Measurements from ENCODE around the gene PML.
"Not testable (repeated sequence)": the region's sequence is repeated elsewhere in the genome, so short reads cannot be mapped to it uniquely, and the experiment has no call there.

The PML gene

DNA sequence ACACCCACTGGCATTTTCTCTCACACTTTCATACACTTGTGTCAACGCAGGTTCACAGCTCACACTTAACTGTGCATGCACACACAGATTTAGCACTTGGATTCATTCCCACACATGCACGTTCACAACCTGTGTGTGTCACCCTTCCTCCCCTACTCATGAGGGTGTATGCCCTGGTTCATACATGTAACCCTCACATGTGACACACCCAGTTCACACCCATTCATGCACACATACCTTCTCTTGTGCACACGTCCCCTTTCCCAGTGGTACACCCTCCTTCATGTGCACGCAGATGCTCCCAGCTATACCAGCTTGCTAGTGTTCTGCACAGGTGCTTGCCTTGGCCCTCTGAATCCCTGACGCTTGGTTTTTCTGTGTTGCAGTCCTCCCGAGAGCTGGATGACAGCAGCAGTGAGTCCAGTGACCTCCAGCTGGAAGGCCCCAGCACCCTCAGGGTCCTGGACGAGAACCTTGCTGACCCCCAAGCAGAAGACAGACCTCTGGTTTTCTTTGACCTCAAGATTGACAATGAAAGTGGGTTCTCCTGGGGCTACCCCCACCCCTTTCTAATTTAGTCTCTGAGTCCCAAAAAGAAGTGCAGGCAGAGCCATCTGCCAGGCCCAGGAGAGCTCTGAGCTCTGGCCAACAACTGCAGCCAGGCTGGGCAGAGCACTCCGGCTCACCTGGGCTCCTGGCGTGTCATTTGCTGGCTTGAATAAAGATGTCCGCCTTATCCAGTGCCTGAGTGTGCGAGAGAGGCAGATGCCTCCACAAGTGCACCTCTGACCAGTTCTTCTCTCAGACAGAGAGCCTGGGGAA is 48.3 kb downstream of the PML start:
- no peak for DNase-seq

- DNase-seq: no peak
Observed at GRCh38 chr15:74043425-74044266, 49.1 kb downstream of the PML start.

DNA sequence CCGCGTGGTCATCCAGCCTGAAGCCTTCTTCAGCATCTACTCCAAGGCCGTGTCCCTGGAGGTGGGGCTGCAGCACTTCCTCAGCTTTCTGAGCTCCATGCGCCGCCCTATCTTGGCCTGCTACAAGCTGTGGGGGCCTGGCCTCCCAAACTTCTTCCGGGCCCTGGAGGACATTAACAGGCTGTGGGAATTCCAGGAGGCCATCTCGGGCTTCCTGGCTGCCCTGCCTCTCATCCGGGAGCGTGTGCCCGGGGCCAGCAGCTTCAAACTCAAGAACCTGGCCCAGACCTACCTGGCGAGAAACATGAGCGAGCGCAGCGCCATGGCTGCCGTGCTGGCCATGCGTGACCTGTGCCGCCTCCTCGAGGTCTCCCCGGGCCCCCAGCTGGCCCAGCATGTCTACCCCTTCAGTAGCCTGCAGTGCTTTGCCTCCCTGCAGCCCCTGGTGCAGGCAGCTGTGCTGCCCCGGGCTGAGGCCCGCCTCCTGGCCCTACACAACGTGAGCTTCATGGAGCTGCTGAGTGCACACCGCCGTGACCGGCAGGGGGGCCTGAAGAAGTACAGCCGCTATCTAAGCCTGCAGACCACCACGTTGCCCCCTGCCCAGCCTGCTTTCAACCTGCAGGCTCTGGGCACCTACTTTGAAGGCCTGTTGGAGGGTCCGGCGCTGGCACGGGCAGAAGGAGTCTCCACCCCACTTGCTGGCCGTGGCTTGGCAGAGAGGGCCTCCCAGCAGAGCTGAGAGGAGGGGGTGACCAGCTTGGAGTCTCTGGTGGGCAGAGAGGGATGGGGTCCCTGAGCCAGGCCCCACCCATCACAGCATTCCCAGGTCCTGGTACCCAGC is 50.0 kb downstream of the PML start:
- DNase-seq: no peak

DNA sequence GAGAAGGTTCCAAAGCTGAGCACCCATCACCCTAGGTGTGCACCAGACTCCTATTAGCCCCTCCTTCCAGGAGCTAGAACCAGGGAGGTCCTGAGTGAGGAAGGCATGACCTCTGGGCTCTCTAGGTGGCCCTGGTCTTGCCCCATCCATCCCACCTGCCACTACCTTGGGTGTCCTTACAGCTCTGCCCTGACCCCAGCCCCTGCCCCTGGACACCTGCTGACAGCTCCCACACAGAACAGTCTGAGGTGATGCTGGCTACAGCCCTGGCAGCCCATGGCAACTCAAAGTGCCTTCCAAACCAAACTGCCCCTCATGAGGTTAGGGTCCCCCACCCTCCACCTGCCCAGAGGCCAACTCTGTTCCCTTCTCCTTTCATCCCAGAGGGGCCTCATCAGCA is 50.7 kb downstream of the PML start:
- DNase-seq: no peak

DNA sequence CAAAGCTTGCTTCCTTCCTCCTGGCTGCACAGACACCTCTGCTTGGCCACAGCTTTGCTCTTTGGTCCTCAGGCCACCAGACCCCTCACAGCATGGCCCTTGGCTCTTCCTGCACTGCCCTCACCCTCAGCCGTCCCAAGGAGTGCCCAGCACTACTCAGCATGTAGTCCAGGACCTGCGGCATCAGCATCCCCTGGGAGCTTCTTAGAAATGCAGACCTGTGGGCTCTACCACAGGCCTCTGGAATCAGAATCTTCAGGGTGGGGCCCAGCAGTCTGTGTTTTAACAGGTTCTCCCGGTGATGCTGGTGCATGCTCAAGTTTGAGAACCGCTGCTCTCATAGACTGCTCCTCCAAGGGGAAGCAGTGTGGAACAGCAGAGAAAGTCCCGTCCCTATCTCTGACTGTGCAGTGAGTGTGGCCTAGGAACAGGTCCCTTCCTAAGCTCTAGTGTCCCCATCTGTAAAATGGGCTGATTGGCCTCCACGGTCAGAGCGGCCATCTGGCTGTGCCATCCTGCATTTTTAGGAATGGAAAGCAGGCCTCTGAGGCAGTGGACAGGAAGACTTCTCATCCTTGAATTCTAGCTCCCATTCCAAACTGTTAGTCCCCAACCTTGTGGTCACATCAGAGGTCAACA is 51.2 kb downstream of the PML start:
- DNase-seq: no peak

DNA sequence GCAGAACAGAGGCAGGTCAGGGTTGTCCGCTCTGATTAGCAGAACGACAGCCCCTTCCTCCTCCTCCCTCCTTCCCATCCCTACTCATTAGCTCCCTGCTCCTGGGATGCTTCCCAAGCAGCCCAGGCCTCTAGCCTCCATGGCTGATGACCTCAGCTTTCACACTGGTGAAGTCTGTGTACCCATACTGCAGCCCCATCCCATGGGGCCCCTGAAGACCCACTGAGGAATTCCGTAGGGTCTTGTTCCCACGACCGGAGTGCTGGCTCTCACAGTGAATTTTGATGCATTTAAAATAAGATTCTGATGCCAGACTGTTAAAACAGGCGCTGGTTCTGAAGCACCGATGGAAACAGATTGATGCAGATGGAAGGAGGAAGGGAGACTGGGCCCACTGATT is 51.8 kb downstream of the PML start:
- no peak for DNase-seq

DNA sequence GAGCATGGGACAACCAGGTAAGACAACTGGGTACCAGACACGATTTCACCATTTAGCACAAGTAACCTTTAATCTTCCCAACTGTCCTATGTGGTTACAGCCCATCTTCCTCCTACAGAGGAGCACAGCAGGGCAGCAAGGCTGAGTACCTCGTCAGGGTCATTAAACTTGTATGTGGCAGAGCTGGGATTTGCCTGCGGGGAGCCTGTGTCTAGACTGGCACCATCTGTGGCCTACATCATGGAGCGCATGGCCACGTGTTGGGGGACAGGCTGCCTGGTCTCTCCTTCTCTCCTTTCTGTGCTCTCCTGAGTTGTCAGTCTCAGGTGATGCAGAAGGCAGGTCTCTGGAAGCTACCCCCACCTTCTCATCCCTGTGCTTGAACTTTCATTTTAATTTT is 55.6 kb downstream of the PML start:
- DNase-seq: no peak

DNA sequence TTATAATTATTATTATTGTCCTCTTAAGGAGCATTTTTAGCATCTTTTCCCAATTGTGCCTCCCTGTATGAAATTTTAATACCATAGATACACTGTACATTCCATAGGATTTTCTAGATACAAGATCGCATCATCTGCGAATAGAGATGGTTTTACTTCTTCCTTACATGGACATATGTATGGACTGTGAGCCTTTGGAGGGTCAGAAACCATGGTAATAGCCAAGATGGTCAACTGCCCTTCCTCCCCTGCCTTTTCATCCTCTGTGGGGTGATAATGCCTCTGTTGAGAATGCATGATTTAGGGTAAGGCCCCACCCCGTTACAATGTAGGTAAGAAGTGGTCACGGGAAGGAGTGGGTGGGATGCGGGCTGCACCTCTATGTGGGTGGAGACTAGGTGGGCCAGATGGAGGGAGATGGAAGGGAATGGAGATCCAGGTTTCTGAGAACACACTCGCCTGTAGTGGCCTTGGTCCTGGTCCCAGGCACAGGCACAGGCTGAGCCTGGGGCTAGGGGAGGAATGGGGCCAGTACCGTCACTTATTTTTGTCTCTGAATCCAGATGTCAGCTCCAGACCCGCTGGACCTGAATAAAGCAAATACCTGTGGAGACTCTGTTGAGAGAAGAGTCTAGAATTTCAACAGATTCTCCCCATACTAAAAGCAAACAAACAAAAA is 56.2 kb downstream of the PML start:
- no peak for DNase-seq

DNA sequence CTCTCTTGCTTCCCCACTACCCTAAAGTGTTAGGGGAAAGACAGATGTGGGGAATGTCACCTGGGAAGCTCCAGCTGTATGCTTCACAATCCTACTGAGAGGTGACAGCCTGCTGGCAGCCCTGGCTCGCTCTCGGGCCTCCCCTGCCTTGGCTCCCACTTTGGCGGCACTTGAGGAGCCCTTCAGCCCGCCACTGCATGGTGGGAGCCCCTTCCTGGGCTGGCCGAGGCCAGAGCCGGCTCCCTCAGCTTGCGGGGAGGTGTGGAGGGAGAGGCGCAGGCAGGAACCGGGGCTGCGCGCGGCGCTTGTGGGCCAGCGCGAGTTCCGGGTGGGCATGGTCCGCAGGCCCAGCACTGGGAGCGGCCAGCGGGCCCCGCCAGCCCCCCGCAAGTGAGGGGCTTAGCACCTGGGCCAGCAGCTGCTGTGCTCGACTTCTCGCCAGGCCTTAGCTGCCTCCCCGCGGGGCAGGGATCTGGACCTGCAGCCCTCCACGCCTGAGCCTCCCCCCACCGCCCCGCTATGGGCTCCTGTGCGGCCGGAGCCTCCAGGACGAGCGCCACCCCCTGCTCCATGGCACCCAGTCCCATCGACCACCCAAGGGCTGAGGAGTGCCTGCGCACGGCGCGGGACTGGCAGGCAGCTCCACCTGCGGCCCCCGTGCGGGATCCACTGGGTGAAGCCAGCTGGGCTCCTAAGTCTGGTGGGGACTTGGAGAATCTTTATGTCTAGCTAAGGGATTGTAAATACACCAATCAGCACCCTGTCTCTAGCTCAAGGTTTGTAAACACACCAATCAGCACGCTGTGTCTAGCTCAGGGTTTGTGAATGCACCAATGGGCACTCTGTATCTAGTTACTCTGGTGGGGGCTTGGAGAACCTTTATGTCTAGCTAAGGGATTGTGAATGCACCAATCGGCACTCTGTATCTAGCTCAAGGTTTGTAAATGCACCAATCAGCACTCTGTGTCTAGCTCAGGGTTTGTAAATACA is 58.0 kb downstream of the PML start:
- not testable (repeated sequence) for DNase-seq

GRCh38 chr15:74053517-74053916 is 59.0 kb downstream of the PML start:
- DNase-seq: no peak

DNA sequence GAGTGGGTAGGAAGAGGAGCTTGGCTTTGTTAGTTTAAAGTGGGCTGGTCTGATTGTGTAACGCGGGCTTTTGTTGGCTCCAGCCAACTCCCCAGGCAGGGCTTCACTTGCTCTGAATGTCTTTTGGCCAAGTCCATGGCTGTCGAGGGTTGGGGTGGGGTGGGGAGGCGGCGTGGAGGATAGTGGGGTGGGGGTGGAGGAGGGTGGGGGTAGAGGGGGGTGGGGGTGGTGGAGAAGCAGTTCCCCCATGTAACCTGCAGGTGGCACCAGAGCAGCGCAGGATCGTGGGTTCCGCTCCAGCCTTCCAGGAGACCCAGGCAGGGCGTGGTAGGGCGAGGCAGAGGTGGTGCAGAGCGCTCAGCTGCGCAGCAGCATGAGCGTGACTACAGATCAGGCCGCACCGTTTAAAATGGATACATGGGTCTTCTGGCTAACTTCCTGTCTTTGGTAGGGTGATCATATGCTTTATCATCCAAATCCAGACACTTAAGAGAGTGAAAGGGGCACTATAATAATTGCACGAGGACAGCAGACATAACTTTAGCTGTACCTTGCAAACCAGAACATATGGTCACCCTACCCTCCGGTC is 59.5 kb downstream of the PML start:
- peak; percentile 66 to 69 for DNase-seq

DNA sequence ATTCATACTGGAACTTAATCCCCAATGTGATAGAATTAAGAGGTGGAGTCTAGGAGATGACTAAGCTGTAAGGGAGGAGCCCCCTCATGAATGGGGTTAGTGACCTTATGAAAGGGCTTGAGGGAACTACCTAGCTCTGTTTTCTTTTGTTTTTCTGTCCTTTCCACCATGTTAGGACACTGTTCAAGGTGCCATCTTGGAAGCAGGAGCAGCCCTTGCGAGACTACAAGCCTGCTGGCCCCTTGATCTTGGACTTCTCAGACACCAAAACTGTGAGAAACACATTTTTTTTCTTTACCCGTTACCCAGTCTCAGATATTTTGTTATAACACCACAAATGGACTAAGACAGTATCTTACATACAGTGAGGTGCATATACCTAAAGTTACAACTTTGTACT is 61.3 kb downstream of the PML start:
- no peak for DNase-seq

DNA sequence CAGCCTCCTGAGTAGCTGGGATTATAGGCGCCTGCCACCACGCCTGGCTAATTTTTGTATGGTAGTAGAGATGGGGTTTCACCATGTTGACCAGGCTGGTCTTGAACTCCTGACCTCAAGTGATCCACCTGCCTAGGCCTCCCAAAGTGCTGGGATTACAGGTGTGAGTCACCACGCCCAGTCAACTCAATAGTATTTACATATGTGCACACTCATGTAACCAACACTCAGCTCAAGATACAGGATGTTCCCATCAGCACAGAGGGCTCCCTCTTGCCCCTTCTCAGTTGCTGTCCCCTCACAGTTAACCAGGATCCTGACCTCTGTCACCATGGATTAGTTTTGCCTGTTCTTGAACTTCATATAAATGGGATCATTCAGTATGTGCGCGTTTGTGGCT is 61.8 kb downstream of the PML start:
- DNase-seq: not testable (repeated sequence)

GRCh38 chr15:74059050-74059833 is 64.7 kb downstream of the PML start:
- not testable (repeated sequence) for DNase-seq

DNA sequence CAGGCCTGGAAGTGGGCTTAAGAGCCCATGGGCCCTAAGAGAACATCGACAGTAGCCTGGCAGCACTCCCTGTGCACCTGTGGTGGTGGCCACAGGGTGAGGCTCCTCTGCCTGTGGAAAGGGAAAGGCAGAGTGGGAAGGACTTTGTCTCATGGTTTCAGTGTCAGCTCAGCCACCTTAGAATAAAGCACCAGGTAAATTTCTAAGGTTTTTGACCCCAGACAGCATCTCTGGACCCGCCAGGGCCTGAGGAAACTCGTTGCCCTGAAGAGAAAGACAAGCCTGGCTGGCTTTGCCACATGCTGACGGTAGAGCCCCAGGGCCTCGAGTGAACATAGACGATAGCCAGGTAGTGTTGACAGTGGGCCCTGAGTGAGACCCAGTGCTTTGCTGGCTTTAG is 65.7 kb downstream of the PML start:
- DNase-seq: no peak

- no peak for DNase-seq
Observed at GRCh38 chr15:74062236-74062635, 67.7 kb downstream of the PML start.

DNA sequence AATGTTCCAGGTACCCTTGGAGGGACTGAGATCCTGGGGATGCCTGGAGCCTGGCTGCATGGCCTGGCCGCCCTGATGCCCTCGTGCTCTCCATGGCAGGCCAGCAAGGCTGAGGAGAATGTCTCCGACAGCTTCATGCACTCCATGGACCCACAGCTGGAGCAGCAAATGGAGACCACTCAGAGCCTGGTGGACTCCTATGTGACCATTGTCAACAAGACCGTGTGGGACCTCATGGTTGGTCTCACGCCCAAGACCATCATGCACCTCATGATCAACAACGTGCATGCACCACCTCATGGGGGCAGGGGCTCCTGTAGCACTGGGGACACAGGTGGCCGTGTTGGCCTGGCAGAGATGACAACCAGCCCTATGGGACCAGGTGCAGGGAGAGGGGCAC is 68.2 kb downstream of the PML start:
- DNase-seq: no peak

- DNase-seq: not testable (repeated sequence)
Observed at GRCh38 chr15:74063425-74064146, 69.1 kb downstream of the PML start.

- not testable (repeated sequence) for DNase-seq
Observed at GRCh38 chr15:74064183-74064582, 69.7 kb downstream of the PML start.

Measured in CD4-positive, alpha-beta T cell treated with Interleukin-4 for 1 hour (primary cell).